Measurements from ENCODE around the gene NR6A1.

Gene NR6A1

DNA sequence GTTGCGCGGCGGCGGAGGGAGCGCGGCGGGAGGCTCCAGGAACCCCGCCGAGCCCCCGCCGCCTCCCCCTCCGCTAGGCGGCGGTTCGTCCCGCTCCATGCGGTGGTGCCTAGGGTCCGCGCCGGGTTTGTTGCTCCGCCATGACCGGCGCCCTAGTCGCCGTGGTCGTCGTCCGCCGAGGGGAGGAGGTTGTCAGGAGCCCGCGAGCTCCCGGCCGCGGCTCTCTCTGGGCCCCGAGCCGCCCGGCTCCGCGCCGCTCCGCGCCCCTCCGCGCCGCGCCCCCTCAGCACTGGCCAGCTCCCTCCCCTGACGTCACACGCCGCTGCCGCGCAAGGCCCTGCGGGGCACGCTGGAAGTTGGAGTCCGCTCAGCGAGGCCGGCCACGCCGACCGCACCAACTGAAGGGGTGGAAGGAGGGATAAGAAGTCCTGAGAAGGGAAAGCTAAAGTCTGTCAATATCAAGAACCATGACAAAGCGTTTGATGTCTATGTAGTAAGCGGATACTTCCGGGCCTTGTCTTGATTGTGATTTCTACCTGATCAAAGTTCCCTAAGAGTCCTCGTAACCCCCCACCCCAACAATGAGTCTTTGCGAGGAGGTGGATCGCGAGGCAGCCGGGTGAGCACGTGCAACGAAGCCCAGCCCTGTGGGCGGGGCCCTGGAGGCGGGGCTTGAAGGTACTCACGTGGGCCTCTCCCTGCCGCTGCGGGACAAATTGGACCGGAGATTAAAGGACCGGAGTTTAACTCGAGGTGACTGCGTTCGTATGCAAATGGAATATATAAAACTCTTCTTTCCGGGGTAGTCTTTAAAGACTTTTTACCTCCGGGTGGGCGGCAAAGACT is at the start of gene NR6A1:
Gene NR6A1, minus strand, starts transcription at position 291 of the 846 bp plus-strand sequence.
- H3K9me2 ChIP-seq (replicated peaks; ENCODE audit: control insufficient read depth, low read length), result no peaks in the 10 kb centered on the region
- peaks cover 20% of the 10 kb centered on the region for H3K27me3 ChIP-seq (ENCODE audit: control insufficient read depth, low read length)
- no peaks in the 10 kb centered on the region for H3K36me3 ChIP-seq (ENCODE audit: control insufficient read depth, low read length)
- peak within 1 kb of the TSS; percentile 85 for H3K4me3 ChIP-seq (ENCODE audit: low read length)
- peak within 1 kb of the TSS; percentile 21; the same call in 1 of the 2 replicates for H3K27ac ChIP-seq (ENCODE audit: low read depth, low read length)
- H3K9me3 ChIP-seq (ENCODE audit: control insufficient read depth, insufficient read depth, low read length), result no peaks in the 10 kb centered on the region
- H4K20me1 ChIP-seq (ENCODE audit: control insufficient read depth, insufficient read depth, low read depth, low read length), result 0 out of 2 replicates have a peak, but pooled peaks cover 8% of the 10 kb centered on the region
- H3K4me1 ChIP-seq (ENCODE audit: control insufficient read depth, low read length), result peaks cover 36% of the 10 kb centered on the region
- TF ChIP-seq EZH2phosphoT487 (IDR thresholded peaks at IDR 0.05; ENCODE audit: borderline replicate concordance, low read length), result no peak
- TF ChIP-seq, protein P1, sequence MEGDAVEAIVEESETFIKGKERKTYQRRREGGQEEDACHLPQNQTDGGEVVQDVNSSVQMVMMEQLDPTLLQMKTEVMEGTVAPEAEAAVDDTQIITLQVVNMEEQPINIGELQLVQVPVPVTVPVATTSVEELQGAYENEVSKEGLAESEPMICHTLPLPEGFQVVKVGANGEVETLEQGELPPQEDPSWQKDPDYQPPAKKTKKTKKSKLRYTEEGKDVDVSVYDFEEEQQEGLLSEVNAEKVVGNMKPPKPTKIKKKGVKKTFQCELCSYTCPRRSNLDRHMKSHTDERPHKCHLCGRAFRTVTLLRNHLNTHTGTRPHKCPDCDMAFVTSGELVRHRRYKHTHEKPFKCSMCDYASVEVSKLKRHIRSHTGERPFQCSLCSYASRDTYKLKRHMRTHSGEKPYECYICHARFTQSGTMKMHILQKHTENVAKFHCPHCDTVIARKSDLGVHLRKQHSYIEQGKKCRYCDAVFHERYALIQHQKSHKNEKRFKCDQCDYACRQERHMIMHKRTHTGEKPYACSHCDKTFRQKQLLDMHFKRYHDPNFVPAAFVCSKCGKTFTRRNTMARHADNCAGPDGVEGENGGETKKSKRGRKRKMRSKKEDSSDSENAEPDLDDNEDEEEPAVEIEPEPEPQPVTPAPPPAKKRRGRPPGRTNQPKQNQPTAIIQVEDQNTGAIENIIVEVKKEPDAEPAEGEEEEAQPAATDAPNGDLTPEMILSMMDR (IDR thresholded peaks at IDR 0.05; ENCODE audit: low read depth, low read length, poor library complexity, severe bottlenecking), result peak; percentile 43
- H3F3A ChIP-seq (ENCODE audit: control insufficient read depth, insufficient read depth), result peaks cover 9% of the 10 kb centered on the region; the same call in 1 of the 2 replicates
- H3K4me2 ChIP-seq (ENCODE audit: low read length), result peak within 1 kb of the TSS; percentile 96
- peaks cover 40% of the 10 kb centered on the region for H3K79me2 ChIP-seq (ENCODE audit: control insufficient read depth, low read length)

DNA sequence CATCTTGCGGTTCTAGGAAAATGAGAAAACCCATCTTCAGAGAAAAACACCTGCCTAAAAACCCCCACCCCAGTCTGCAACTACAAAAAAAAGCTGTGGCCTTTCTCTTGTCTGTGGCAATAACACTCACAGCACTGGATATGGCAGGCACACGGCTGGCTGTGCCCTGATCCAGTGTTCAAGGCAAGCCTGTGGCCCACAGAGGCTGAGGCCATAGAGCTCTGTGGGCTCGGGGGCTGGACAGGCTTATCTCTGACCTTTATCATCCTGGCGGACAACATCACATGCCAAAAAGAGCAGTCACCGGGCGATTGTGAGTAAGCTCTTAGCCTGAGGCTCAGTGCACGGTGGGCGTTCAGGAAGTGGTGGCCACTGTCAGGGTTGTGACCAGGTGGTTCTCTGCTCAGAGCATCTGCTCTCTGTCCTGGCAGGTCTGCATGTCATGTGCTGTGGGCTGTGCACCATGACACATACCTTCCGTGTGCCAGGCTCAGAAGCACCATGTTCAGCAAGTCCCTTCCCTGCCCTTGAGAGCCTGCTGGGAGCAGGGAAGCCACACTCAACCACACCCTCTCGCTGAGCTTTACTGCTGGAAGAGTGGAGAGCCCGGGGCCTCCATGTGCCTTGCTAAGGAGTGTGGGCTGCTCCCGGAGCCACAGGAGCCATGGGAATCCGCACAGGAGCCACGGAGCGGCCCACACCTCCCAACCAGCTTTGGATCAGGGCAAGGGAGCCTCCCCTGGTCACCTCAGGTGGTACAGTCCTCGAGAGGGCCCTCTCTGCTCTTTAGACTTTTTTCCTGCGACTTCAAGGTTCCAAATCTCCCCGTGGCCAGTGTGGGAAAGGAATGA is 47.5 kb upstream of the NR6A1 start:
- H3K27ac ChIP-seq (ENCODE audit: low read depth, low read length), result no peak overlapping the region
- H3K4me2 ChIP-seq (ENCODE audit: low read length), result peak overlapping the region; percentile 29; the same call in 1 of the 2 replicates
- no peaks in the 10 kb centered on the region for H3F3A ChIP-seq (ENCODE audit: control insufficient read depth, insufficient read depth)
- TF ChIP-seq, protein P1 (IDR thresholded peaks at IDR 0.05; ENCODE audit: low read depth, low read length, poor library complexity, severe bottlenecking), result no peak
- no peak for TF ChIP-seq EZH2phosphoT487 (IDR thresholded peaks at IDR 0.05; ENCODE audit: borderline replicate concordance, low read length)
- no peaks in the 10 kb centered on the region for H3K36me3 ChIP-seq (ENCODE audit: control insufficient read depth, low read length)
- H3K27me3 ChIP-seq (ENCODE audit: control insufficient read depth, low read length), result peaks cover 21% of the 10 kb centered on the region
- no peak overlapping the region for H3K4me3 ChIP-seq (ENCODE audit: low read length)
- no peaks in the 10 kb centered on the region for H3K9me3 ChIP-seq (ENCODE audit: control insufficient read depth, insufficient read depth, low read length)
- H4K20me1 ChIP-seq (ENCODE audit: control insufficient read depth, insufficient read depth, low read depth, low read length), result no peaks in the 10 kb centered on the region
- H3K4me1 ChIP-seq (ENCODE audit: control insufficient read depth, low read length), result peaks cover 10% of the 10 kb centered on the region
- no peaks in the 10 kb centered on the region for H3K79me2 ChIP-seq (ENCODE audit: control insufficient read depth, low read length)
- H3K9me2 ChIP-seq (replicated peaks; ENCODE audit: control insufficient read depth, low read length), result no peaks in the 10 kb centered on the region

GRCh38 chr9:124815601-124816000 is 44.5 kb upstream of the NR6A1 start:
- peaks cover 10% of the 10 kb centered on the region for H3K4me1 ChIP-seq (ENCODE audit: control insufficient read depth, low read length)
- H3F3A ChIP-seq (ENCODE audit: control insufficient read depth, insufficient read depth), result no peaks in the 10 kb centered on the region

More at GRCh38 chr9:124815601-124816000, 44.5 kb upstream of the NR6A1 start:
- Histone ChIP-seq H3K9me2 (replicated peaks; ENCODE audit: control insufficient read depth, low read length) (no peaks in the 10 kb centered on the region), H3K27me3 (ENCODE audit: control insufficient read depth, low read length) (peaks cover 19% of the 10 kb centered on the region), H3K79me2 (ENCODE audit: control insufficient read depth, low read length) (no peaks in the 10 kb centered on the region), H3K27ac (ENCODE audit: low read depth, low read length) (no peak overlapping the region), H3K4me2 (ENCODE audit: low read length) (no peak overlapping the region), H3K9me3 (ENCODE audit: control insufficient read depth, insufficient read depth, low read length) (no peaks in the 10 kb centered on the region), H4K20me1 (ENCODE audit: control insufficient read depth, insufficient read depth, low read depth, low read length) (no peaks in the 10 kb centered on the region), H3K4me3 (ENCODE audit: low read length) (no peak overlapping the region), H3K36me3 (ENCODE audit: control insufficient read depth, low read length) (no peaks in the 10 kb centered on the region)
- no peak for TF ChIP-seq EZH2phosphoT487 (IDR thresholded peaks at IDR 0.05; ENCODE audit: borderline replicate concordance, low read length)
- TF ChIP-seq, protein P1 (IDR thresholded peaks at IDR 0.05; ENCODE audit: low read depth, low read length, poor library complexity, severe bottlenecking), result no peak
